ENCODE measurements around the gene ANKRD13D. TPM values are rescaled to one million over a fixed set of nuclear protein-coding genes. Genes with fewer than 3 reads are reported as not detected.

ANKRD13D gene
- polyA plus RNA-seq, 1 donor from 2014 or later: 93.5 TPM

GRCh38 chr11:67284811-67285540, 4.1 kb upstream of the ANKRD13D start:
- peaks cover 7% of the 10 kb centered on the region for H3F3A ChIP-seq (ENCODE audit: insufficient read depth, low read length, poor library complexity, severe bottlenecking)
- TF ChIP-seq CTCF (IDR thresholded peaks at IDR 0.05; ENCODE audit: poor library complexity, severe bottlenecking): no peak
- no peak for TF ChIP-seq REST (IDR thresholded peaks at IDR 0.05; ENCODE audit: borderline replicate concordance)
- TF ChIP-seq RAD21 (conservative IDR thresholded peaks at IDR 0.05): no peak
- TF ChIP-seq EZH2 (IDR thresholded peaks at IDR 0.05; ENCODE audit: borderline replicate concordance, insufficient read depth, low read length, poor library complexity, severe bottlenecking): no peak
- TF ChIP-seq TAF1 (IDR thresholded peaks at IDR 0.05; ENCODE audit: low read depth): no peak
- TF ChIP-seq MXI1 (conservative IDR thresholded peaks at IDR 0.05; ENCODE audit: poor library complexity, severe bottlenecking): no peak
- TF ChIP-seq EP300 (conservative IDR thresholded peaks at IDR 0.05; ENCODE audit: poor library complexity, severe bottlenecking): no peak
- no peak for TF ChIP-seq SMC3 (conservative IDR thresholded peaks at IDR 0.05; ENCODE audit: poor library complexity)
- no peak for TF ChIP-seq POLR2AphosphoS5 (IDR thresholded peaks at IDR 0.05)
- no peak overlapping the region for H3K4me3 ChIP-seq (ENCODE audit: low read length)
- no peak overlapping the region for H2AFZ ChIP-seq (ENCODE audit: low read depth, low read length)
- H4K20me1 ChIP-seq (ENCODE audit: insufficient read depth): no peaks in the 10 kb centered on the region
- peaks cover 5% of the 10 kb centered on the region for H3K79me2 ChIP-seq (replicated peaks; ENCODE audit: insufficient read depth, low read length)
- H3K27me3 ChIP-seq (ENCODE audit: insufficient read depth, low read depth, low read length): no peaks in the 10 kb centered on the region
- H3K9me2 ChIP-seq (ENCODE audit: insufficient read depth, low read length): no peaks in the 10 kb centered on the region
- no peaks in the 10 kb centered on the region for H3K9me3 ChIP-seq (ENCODE audit: low read length)
- H3K36me3 ChIP-seq (ENCODE audit: insufficient read depth, low read length): no peaks in the 10 kb centered on the region
- no peak overlapping the region for H3K27ac ChIP-seq (ENCODE audit: low read length)
- no peak overlapping the region for H3K9ac ChIP-seq (ENCODE audit: low read length)
- no peak overlapping the region for H3K4me2 ChIP-seq (ENCODE audit: low read length)

- no peaks in the 10 kb centered on the region for H3K9me3 ChIP-seq (ENCODE audit: low read length)
- peaks cover 7% of the 10 kb centered on the region for H3F3A ChIP-seq (ENCODE audit: insufficient read depth, low read length, poor library complexity, severe bottlenecking)
- no peak overlapping the region for H3K27ac ChIP-seq (ENCODE audit: low read length)
- no peak overlapping the region for H3K4me2 ChIP-seq (ENCODE audit: low read length)
- no peak overlapping the region for H2AFZ ChIP-seq (ENCODE audit: low read depth, low read length)
- H3K9ac ChIP-seq (ENCODE audit: low read length): no peak overlapping the region
- peaks cover 6% of the 10 kb centered on the region for H3K79me2 ChIP-seq (replicated peaks; ENCODE audit: insufficient read depth, low read length)
- no peak for TF ChIP-seq SMC3 (conservative IDR thresholded peaks at IDR 0.05; ENCODE audit: poor library complexity)
- TF ChIP-seq MXI1 (conservative IDR thresholded peaks at IDR 0.05; ENCODE audit: poor library complexity, severe bottlenecking): no peak
- no peak for TF ChIP-seq RAD21 (conservative IDR thresholded peaks at IDR 0.05)
- TF ChIP-seq EZH2 (IDR thresholded peaks at IDR 0.05; ENCODE audit: borderline replicate concordance, insufficient read depth, low read length, poor library complexity, severe bottlenecking): no peak
- no peak for TF ChIP-seq CTCF (IDR thresholded peaks at IDR 0.05; ENCODE audit: poor library complexity, severe bottlenecking)
- H3K9me2 ChIP-seq (ENCODE audit: insufficient read depth, low read length): no peaks in the 10 kb centered on the region
- no peaks in the 10 kb centered on the region for H3K36me3 ChIP-seq (ENCODE audit: insufficient read depth, low read length)
- no peak overlapping the region for H3K4me3 ChIP-seq (ENCODE audit: low read length)
- no peaks in the 10 kb centered on the region for H3K27me3 ChIP-seq (ENCODE audit: insufficient read depth, low read depth, low read length)
- H4K20me1 ChIP-seq (ENCODE audit: insufficient read depth): no peaks in the 10 kb centered on the region
Measured at GRCh38 chr11:67285541-67286498, 3.3 kb upstream of the ANKRD13D start.

All from neural cell (in vitro differentiated cells).